ENCODE measurements around the gene ZFP3.
"Not testable (repeated sequence)": the region's sequence is repeated elsewhere in the genome, so short reads cannot be mapped to it uniquely, and the experiment has no call there.

The ZFP3 gene

DNA sequence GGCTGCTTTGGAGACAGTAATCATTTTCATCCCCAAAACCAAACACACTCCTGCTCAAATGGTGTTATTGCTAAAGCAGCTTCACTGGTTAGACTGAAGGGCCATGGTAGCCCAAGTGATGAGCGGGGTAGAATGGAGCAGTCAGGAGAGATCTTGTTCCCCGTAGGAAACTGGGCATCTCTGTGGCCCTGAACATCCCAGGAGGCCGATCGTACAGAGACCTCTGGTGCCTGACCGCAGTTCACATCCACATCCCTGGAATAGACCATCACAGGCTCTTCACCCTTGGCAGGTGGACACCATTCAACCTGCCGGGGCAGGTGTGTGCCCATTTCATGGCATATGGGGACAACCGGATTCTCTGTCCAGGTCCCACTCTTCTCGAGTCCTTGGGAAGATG is 51.5 kb downstream of the ZFP3 start:
- not testable (repeated sequence) for H3K27ac ChIP-seq (ENCODE audit: low read depth, low read length); H2AK5ac ChIP-seq (ENCODE audit: low read length); H3K23ac ChIP-seq (ENCODE audit: low read length); H4K12ac ChIP-seq (ENCODE audit: low read depth, low read length); H2BK5ac ChIP-seq (ENCODE audit: low read depth, low read length, poor library complexity); H4K8ac ChIP-seq (ENCODE audit: low read depth, low read length); H2BK120ac ChIP-seq (ENCODE audit: insufficient read depth, low read length, poor library complexity); H3K79me2 ChIP-seq (ENCODE audit: control insufficient read depth, insufficient read depth, low read length, poor library complexity); H3K9ac ChIP-seq (ENCODE audit: low read length); H3K36me3 ChIP-seq (ENCODE audit: control insufficient read depth in 1 of 2, insufficient read depth in 2 of 2, low read length in 2 of 2); H3K27me3 ChIP-seq (ENCODE audit: insufficient read depth, low read length); H2BK12ac ChIP-seq (ENCODE audit: low read length); H3K14ac ChIP-seq (ENCODE audit: low read length); H2AFZ ChIP-seq (ENCODE audit: insufficient read depth, low read length, poor library complexity); DNase-seq; H3K9me3 ChIP-seq (ENCODE audit: insufficient read depth, low read depth, low read length); H3K4me3 ChIP-seq (ENCODE audit: low read depth, low read length); H3K4me2 ChIP-seq (ENCODE audit: low read length); H3K18ac ChIP-seq (ENCODE audit: low read length); H3K4me1 ChIP-seq (ENCODE audit: control insufficient read depth in 1 of 2, insufficient read depth in 2 of 2, low read length in 2 of 2); H3K4ac ChIP-seq (ENCODE audit: low read depth, low read length); H4K91ac ChIP-seq (ENCODE audit: low read depth, low read length); H3K79me1 ChIP-seq (ENCODE audit: low read length)
- no CpG with 5 or more reads among the region's 8 CpGs for WGBS (ENCODE audit: extremely low coverage, insufficient coverage, insufficient read length)

DNA sequence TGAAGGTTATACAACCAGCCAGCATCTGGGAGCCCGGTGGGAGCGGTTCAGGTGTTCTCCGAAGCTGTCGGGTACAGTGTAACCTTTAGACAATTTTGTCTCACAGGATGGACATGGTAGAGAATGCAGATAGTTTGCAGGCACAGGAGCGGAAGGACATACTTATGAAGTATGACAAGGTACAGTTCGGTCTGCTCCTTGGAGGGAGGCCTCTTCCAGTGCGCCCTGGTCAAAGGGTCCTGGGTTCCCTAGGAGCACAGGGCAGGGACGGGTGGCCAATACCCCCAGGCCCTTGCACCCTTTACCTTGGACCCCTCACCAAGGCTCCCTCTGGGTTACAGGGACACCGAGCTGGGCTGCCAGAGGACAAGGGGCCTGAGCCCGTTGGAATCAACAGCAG is 52.0 kb downstream of the ZFP3 start:
- H3K27me3 ChIP-seq (ENCODE audit: insufficient read depth, low read length); H3K14ac ChIP-seq (ENCODE audit: low read length); H3K27ac ChIP-seq (ENCODE audit: low read depth, low read length); H2AK5ac ChIP-seq (ENCODE audit: low read length); H3K9me3 ChIP-seq (ENCODE audit: insufficient read depth, low read depth, low read length); H2BK12ac ChIP-seq (ENCODE audit: low read length); H4K8ac ChIP-seq (ENCODE audit: low read depth, low read length); DNase-seq; H2AFZ ChIP-seq (ENCODE audit: insufficient read depth, low read length, poor library complexity); H3K4me2 ChIP-seq (ENCODE audit: low read length); H3K18ac ChIP-seq (ENCODE audit: low read length); H3K79me2 ChIP-seq (ENCODE audit: control insufficient read depth, insufficient read depth, low read length, poor library complexity); H2BK120ac ChIP-seq (ENCODE audit: insufficient read depth, low read length, poor library complexity); H2BK5ac ChIP-seq (ENCODE audit: low read depth, low read length, poor library complexity); H3K4me3 ChIP-seq (ENCODE audit: low read depth, low read length); H3K36me3 ChIP-seq (ENCODE audit: control insufficient read depth in 1 of 2, insufficient read depth in 2 of 2, low read length in 2 of 2); H3K9ac ChIP-seq (ENCODE audit: low read length); H3K4me1 ChIP-seq (ENCODE audit: control insufficient read depth in 1 of 2, insufficient read depth in 2 of 2, low read length in 2 of 2); H3K4ac ChIP-seq (ENCODE audit: low read depth, low read length); H4K91ac ChIP-seq (ENCODE audit: low read depth, low read length); H3K79me1 ChIP-seq (ENCODE audit: low read length); H3K23ac ChIP-seq (ENCODE audit: low read length); H4K12ac ChIP-seq (ENCODE audit: low read depth, low read length): not testable (repeated sequence)
- no CpG with 5 or more reads among the region's 10 CpGs for WGBS (ENCODE audit: extremely low coverage, insufficient coverage, insufficient read length)

DNA sequence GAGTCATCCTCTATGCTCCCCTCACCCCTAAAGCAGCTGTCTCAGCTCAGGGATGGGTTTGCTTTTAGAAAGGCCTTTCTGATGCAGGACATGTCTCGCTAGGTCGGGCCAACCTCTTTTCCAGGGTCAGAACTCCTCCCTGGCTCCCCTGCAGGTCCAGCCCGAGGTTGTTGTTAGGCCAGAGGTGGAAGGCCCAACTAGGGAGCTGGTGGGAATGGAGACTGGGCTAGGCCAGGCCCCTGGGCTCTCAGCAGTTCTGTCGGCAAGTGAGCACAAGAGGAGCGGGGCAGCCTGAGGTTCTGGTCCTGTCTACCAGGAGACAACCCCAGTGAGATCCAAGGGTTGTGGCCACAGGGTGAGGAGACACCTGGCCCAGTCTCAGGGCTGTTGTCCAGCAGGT is 52.4 kb downstream of the ZFP3 start:
- H2AFZ ChIP-seq (ENCODE audit: insufficient read depth, low read length, poor library complexity); H2BK120ac ChIP-seq (ENCODE audit: insufficient read depth, low read length, poor library complexity); H2BK5ac ChIP-seq (ENCODE audit: low read depth, low read length, poor library complexity); H3K4me2 ChIP-seq (ENCODE audit: low read length); H3K4me1 ChIP-seq (ENCODE audit: control insufficient read depth in 1 of 2, insufficient read depth in 2 of 2, low read length in 2 of 2); H4K12ac ChIP-seq (ENCODE audit: low read depth, low read length); H3K23ac ChIP-seq (ENCODE audit: low read length); H3K18ac ChIP-seq (ENCODE audit: low read length); H4K91ac ChIP-seq (ENCODE audit: low read depth, low read length); H3K9me3 ChIP-seq (ENCODE audit: insufficient read depth, low read depth, low read length); H4K8ac ChIP-seq (ENCODE audit: low read depth, low read length); H3K9ac ChIP-seq (ENCODE audit: low read length); H3K27me3 ChIP-seq (ENCODE audit: insufficient read depth, low read length); H3K4me3 ChIP-seq (ENCODE audit: low read depth, low read length); H3K14ac ChIP-seq (ENCODE audit: low read length); H3K27ac ChIP-seq (ENCODE audit: low read depth, low read length); H3K36me3 ChIP-seq (ENCODE audit: control insufficient read depth in 1 of 2, insufficient read depth in 2 of 2, low read length in 2 of 2); H3K79me1 ChIP-seq (ENCODE audit: low read length); H2AK5ac ChIP-seq (ENCODE audit: low read length); H2BK12ac ChIP-seq (ENCODE audit: low read length); DNase-seq; H3K4ac ChIP-seq (ENCODE audit: low read depth, low read length); H3K79me2 ChIP-seq (ENCODE audit: control insufficient read depth, insufficient read depth, low read length, poor library complexity): not testable (repeated sequence)
- no CpG with 5 or more reads among the region's 5 CpGs for WGBS (ENCODE audit: extremely low coverage, insufficient coverage, insufficient read length)

DNA sequence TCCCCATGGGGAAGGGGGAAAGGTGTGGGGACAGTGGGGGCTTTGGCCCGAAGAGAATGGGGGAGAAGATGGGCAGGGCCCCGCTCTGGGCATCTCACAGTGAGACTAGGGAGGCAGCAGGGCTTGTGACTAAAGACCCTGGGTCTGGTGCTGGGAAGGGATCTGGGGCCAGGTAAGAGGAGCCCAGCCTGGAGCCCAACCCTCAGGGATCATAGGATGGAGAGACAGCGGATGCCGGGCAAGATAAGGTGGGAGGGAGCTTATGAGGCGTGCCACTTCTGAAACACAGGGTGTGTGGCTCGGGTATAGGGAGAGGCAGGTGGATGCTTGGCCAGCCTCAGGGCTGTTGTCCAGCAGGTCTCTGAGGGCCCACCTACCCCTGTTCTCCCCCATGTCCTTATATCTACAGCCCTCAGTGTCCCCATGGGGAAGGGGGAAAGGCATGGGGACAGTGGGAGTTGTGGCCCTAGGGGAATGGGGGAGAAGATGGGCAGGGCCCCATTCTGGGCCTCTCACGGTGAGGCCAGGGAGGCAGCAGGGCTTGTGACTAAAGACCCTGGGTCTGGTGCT is 53.0 kb downstream of the ZFP3 start:
- Histone ChIP-seq H4K12ac (ENCODE audit: low read depth, low read length) (no peak overlapping the region), H2BK5ac (ENCODE audit: low read depth, low read length, poor library complexity) (no peak overlapping the region), H4K8ac (ENCODE audit: low read depth, low read length) (no peak overlapping the region), H2BK12ac (ENCODE audit: low read length) (no peak overlapping the region), H3K4me1 (ENCODE audit: control insufficient read depth in 1 of 2, insufficient read depth in 2 of 2, low read length in 2 of 2) (no peaks in the 10 kb centered on the region), H3K27ac (ENCODE audit: low read depth, low read length) (no peak overlapping the region), H3K9ac (ENCODE audit: low read length) (no peak overlapping the region), H3K4me3 (ENCODE audit: low read depth, low read length) (no peak overlapping the region), H3K79me1 (ENCODE audit: low read length) (no peaks in the 10 kb centered on the region), H3K36me3 (ENCODE audit: control insufficient read depth in 1 of 2, insufficient read depth in 2 of 2, low read length in 2 of 2) (no peaks in the 10 kb centered on the region), H2BK120ac (ENCODE audit: insufficient read depth, low read length, poor library complexity) (no peak overlapping the region), H3K27me3 (ENCODE audit: insufficient read depth, low read length) (no peaks in the 10 kb centered on the region), H3K23ac (ENCODE audit: low read length) (no peak overlapping the region), H2AK5ac (ENCODE audit: low read length) (no peak overlapping the region), H3K4me2 (ENCODE audit: low read length) (no peak overlapping the region), H3K18ac (ENCODE audit: low read length) (no peak overlapping the region), H3K9me3 (ENCODE audit: insufficient read depth, low read depth, low read length) (peaks cover 5% of the 10 kb centered on the region), H3K79me2 (ENCODE audit: control insufficient read depth, insufficient read depth, low read length, poor library complexity) (no peaks in the 10 kb centered on the region), H4K91ac (ENCODE audit: low read depth, low read length) (no peak overlapping the region), H2AFZ (ENCODE audit: insufficient read depth, low read length, poor library complexity) (no peak overlapping the region), H3K14ac (ENCODE audit: low read length) (no peak overlapping the region), H3K4ac (ENCODE audit: low read depth, low read length) (no peak overlapping the region)
- DNase-seq = no peak
- WGBS (ENCODE audit: extremely low coverage, insufficient coverage, insufficient read length) = no CpG with 5 or more reads among the region's 7 CpGs

All from trophoblast cell (in vitro differentiated cells and primary cell).